ENCODE measurements around the gene ABHD12.

ABHD12 gene

DNA sequence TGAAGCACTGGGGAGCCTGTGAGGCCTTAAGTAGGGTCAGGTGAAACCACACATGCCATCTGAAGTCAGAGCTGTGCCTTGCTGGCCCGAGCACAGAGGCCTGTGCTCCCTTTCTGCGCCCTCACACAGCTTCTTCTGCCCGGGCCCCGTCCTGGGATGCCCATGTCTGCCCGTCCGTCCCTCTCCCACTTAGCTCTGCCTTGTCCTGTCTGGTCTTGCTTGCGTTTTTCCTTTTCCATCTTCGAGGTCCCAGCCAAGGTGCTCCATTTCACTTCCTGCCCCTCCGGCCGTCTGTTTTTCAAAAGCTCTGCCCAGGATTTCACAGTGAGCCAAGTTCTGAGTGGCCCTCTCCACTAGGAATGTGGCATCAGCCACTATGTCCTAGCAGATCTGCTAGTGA is 97.1 kb downstream of the ABHD12 start:
- no peak for TF ChIP-seq ZNF274 (IDR thresholded peaks at IDR 0.05; ENCODE audit: low read depth, low read length)
- H3K4me3 ChIP-seq (ENCODE audit: low read length), result no peak overlapping the region

GRCh38 chr20:25292176-25292891 is 98.3 kb downstream of the ABHD12 start:
- H3K4me3 ChIP-seq (ENCODE audit: low read length), result no peak overlapping the region
- no peak for TF ChIP-seq ZNF274 (IDR thresholded peaks at IDR 0.05; ENCODE audit: low read depth, low read length)

GRCh38 chr20:25291432-25292133 is 99.1 kb downstream of the ABHD12 start:
- H3K4me3 ChIP-seq (ENCODE audit: low read length), result no peak overlapping the region
- TF ChIP-seq ZNF274 (IDR thresholded peaks at IDR 0.05; ENCODE audit: low read depth, low read length), result no peak

DNA sequence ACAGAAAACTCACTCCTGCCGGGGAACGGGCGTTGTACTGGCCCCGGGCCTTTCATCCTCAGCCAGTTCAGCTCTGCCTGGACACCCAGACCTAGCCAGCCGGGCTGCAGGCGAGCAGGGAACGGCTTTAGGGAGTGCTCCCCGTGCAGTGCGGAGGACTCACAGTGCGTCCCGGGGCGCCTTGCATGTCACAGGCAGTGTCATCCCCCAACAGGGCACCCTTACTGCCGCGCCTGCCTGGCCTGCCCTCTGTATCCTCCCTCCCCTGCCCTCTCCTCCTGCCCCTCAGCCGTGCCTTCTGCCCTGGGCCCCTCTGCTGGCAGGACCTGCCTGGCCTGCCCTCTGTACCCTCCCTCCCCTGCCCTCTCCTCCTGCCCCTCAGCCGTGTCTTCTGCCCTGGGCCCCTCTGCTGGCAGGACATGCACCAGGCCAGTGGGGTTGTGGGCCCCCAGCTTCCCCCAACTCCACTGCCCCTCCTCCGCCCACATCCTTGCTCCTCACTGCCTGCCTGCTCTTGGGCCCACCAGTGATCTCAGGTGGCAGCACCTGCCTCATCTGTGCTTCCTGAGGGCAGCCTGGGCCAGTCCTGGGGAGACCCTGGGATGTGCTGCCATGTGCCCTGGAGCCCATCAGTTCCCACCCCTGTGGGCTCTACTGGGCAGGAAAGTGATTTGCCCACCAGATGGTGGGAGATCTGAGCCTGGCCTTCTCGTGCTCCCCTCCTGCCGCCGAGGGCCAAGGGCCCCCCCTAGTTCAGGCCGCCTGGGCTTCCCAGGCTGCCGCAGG is 99.8 kb downstream of the ABHD12 start:
- TF ChIP-seq ZNF274 (IDR thresholded peaks at IDR 0.05; ENCODE audit: low read depth, low read length), result no peak
- H3K4me3 ChIP-seq (ENCODE audit: low read length), result no peak overlapping the region

GRCh38 chr20:25289886-25290597 is 100.6 kb downstream of the ABHD12 start:
- no peak for TF ChIP-seq ZNF274 (IDR thresholded peaks at IDR 0.05; ENCODE audit: low read depth, low read length)
- H3K4me3 ChIP-seq (ENCODE audit: low read length), result no peak overlapping the region

DNA sequence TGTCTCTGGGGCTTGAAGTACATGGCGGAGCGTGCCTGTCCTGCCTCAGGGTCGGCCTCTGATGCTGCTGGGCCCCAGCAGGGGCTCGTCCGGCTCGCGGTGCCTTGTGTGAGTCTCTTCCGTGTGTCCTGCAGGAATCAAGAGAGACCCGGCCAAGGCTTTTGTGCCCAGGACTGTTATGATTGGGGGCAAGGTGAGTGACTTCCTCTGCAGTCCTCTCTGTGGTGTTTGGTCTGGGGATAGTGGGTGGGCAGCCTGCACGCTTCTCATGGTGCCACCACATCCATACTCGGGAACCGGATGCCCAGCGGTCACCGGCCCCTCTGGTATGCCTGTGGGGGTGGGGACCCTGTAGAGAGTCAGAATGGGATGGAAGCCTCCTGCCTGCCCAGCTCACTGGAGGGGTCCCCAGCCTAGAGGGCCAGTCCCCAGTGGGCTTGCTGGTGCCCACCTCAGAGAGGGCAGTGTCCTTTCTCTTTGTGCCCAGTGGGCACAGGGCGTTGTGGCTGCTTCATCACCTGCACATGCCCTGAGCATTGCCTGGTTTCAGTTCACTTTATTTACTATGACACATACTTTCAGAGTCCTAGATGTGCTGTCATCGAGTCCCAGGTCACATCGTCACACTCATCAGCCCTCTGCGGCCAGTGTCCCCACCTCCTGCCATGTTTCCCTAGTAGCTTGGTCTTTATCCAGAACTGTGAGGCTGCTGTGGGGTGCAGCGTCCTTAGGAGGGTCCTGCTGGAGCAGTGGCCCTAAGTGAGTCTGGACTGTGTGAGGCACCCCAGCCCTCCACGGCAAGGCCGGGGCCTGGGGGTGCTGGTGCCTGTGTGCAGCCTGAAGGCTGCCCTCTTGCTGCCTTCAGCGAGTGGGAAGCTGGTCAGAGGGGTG is 102.1 kb downstream of the ABHD12 start:
- H3K4me3 ChIP-seq (ENCODE audit: low read length), result no peak overlapping the region
- TF ChIP-seq ZNF274 (IDR thresholded peaks at IDR 0.05; ENCODE audit: low read depth, low read length), result no peak

GRCh38 chr20:25287631-25288290 is 102.9 kb downstream of the ABHD12 start:
- no peak for TF ChIP-seq ZNF274 (IDR thresholded peaks at IDR 0.05; ENCODE audit: low read depth, low read length)
- no peak overlapping the region for H3K4me3 ChIP-seq (ENCODE audit: low read length)

GRCh38 chr20:25286917-25287316 is 103.7 kb downstream of the ABHD12 start:
- TF ChIP-seq ZNF274 (IDR thresholded peaks at IDR 0.05; ENCODE audit: low read depth, low read length), result no peak
- H3K4me3 ChIP-seq (ENCODE audit: low read length), result no peak overlapping the region

DNA sequence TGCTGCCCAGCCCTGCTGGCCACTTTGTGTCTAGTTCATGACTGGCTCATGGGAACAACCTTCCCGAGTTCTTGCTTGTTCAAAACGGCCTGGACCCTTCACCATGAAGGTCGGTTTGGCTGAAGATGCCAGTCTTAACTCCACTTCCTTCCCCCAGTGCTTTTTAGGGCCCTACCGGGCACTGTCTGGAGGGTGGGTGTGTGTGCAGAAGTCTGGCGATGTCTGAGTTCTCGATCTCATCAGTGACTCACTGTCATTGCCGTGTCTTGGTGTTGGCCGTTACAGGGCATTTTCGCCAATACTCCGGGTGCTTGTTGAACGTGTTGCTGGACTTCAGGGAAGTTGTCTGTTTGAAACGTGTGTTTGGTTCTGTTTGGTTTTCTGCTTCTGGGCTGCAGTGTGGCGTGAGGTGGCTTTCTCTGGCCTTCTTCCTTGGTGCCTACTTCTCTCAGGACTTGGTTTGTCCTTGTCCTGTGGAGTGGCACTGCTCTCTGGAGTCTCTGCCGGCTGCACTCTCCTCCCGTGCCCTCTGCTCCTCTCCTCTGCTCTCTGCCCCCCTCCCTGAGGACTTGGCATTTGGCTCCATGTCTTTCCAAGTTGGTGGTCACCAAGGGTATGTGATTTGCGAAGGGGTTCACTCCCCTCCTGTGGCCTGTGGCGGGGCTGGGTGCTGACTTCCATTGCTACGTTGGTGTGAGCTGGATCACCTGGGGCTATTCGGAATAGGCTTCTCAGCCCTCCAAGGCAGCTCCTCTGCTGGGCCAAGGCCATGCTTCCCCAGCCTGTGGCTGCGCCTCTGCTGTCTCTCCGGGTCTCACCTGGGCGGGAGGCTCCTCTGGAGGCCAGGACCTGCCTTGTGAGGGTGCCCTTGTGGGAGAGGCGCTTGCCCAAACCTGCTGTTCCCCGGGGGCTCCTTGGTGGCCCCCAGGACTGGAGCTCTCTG is 104.5 kb downstream of the ABHD12 start:
- no peak overlapping the region for H3K4me3 ChIP-seq (ENCODE audit: low read length)
- no peak for TF ChIP-seq ZNF274 (IDR thresholded peaks at IDR 0.05; ENCODE audit: low read depth, low read length)

- H3K4me3 ChIP-seq (ENCODE audit: low read length), result no peak overlapping the region
- TF ChIP-seq ZNF274 (IDR thresholded peaks at IDR 0.05; ENCODE audit: low read depth, low read length), result no peak
Observed at GRCh38 chr20:25285091-25285647, 105.5 kb downstream of the ABHD12 start.

GRCh38 chr20:25284131-25284601 is 106.5 kb downstream of the ABHD12 start:
- H3K4me3 ChIP-seq (ENCODE audit: low read length), result no peak overlapping the region
- no peak for TF ChIP-seq ZNF274 (IDR thresholded peaks at IDR 0.05; ENCODE audit: low read depth, low read length)
